GM12891 (cell line): ENCODE data around the gene SRSF7.
A peak's percentile ranks its signal among the peaks of the same experiment; 100 is the strongest.

ENCODE experiments used
- POLR2A ChIP-seq: IDR thresholded peaks from 2 replicates; pipeline ENCODE4 v1.6.1; 2011; ENCODE audit warnings: low read depth, low read length, control low read depth
- POLR2AphosphoS5 ChIP-seq: IDR thresholded peaks from 2 replicates; pipeline ENCODE4 v1.6.1; 2011; ENCODE audit warnings: low read depth, low read length, control low read depth
- SPI1 ChIP-seq: IDR thresholded peaks from 2 replicates; pipeline ENCODE4 v1.6.1; 2011; ENCODE audit warnings: low read depth, low read length, control low read depth
- TAF1 ChIP-seq: IDR thresholded peaks from 2 replicates; pipeline ENCODE4 v1.6.1; 2011; ENCODE audit warnings: low read depth, low read length, control low read depth

- TF ChIP-seq POLR2A (no peak), TAF1 (no peak; the same call in 1 of the 2 replicates), POLR2AphosphoS5 (no peak), SPI1 (0 out of 2 replicates have a peak, but pooled peaks have one; percentile 26)
Observed at GRCh38 chr2:38750011-38750890, 910 bp downstream of the SRSF7 start.
